Transverse colon (tissue), 4 donors: Measurements from ENCODE around the gene EIF4E3. TPM values are rescaled to one million over a fixed set of nuclear protein-coding genes. Genes with fewer than 3 reads are reported as not detected.

Experiments used
- DNase-seq: peaks from one replicate; pipeline ENCODE4 v3.0.0-alpha.2; 2019
- H3K27ac ChIP-seq, 4 donors: fragments of 200-600 bp; sonication (generic); 2 replicates each; pipeline ENCODE4 v1.5.1; 2016 to 2018; ENCODE audit warnings: inconsistent platforms in 4 of 4
- H3K27me3 ChIP-seq: fragments of 200-600 bp; sonication (generic); 2 replicates; pipeline ENCODE4 v1.5.1; 2017; ENCODE audit warnings: inconsistent platforms
- H3K36me3 ChIP-seq, 4 donors: fragments of 200-600 bp; sonication (generic); 2 replicates each; pipeline ENCODE4 v1.5.1; 2017 to 2019; ENCODE audit warnings: inconsistent platforms in 4 of 4
- H3K4me1 ChIP-seq, 4 donors: fragments of 200-600 bp; sonication (generic); 2 replicates each; pipeline ENCODE4 v1.5.1; 2017 to 2020; ENCODE audit warnings: inconsistent platforms in 4 of 4
- H3K4me3 ChIP-seq, 4 donors: fragments of 200-600 bp; sonication (generic); 1 replicate in 1 of 4; 2 replicates in 3 of 4; pipeline versions ENCODE4 v1.5.1 to v1.6.1; 2017 to 2019; ENCODE audit warnings: inconsistent platforms in 4 of 4
- H3K9me3 ChIP-seq, 2 donors: fragments of 200-600 bp; sonication (generic); 2 replicates each; pipeline ENCODE4 v1.5.1; 2017 to 2019; ENCODE audit warnings: inconsistent platforms in 2 of 2
- EP300 ChIP-seq: sonication (generic); formaldehyde crosslinking; IDR thresholded peaks from one replicate; pipeline ENCODE4 v1.6.1; 2017; ENCODE audit warnings: antibody characterized with exemption, low read depth
- POLR2A ChIP-seq: fragments of 450-650 bp; IDR thresholded peaks from one replicate; pipeline ENCODE4 v1.6.1; 2016; ENCODE audit warnings: antibody characterized with exemption, mild to moderate bottlenecking, moderate library complexity
- POLR2AphosphoS5 ChIP-seq, 3 donors: sonication (generic); formaldehyde crosslinking; IDR thresholded peaks; one replicate each; pipeline ENCODE4 v1.6.1; 2016; ENCODE audit warnings: antibody characterized with exemption in 3 of 3
- WGBS, 2 donors: methylation state at CpG; one replicate each; pipeline ENCODE4 v1.1.5; 2018; ENCODE audit warnings: low coverage in 1 of 2; 5-methylcytosine and 5-hydroxymethylcytosine counted together
- in situ Hi-C, 4 donors: fragments of 200-750 bp; cut with MboI; loops; one replicate each; pipeline versions ENCODE4 v1.15.0 to v1.15.1; 2017; ENCODE audit warnings: low sequenced_read_pairs in 3 of 4, low pct_ligation_motif_present in 1 of 4, low pct_unique_long_range_greater_than_20kb in 1 of 4
- intact Hi-C: fragments of 100-400 bp; cut with DNase I; formaldehyde crosslinking; loops from one replicate; pipeline ENCODE4 v1.15.1; 2023; ENCODE audit warnings: low total_unique reads
- total RNA-seq, 4 donors: library from RNA; depleted of rRNA; stranded (reverse); fragments of >200 nt; gene quantifications; one replicate each; pipeline ENCODE4 v1.1.0, GENCODE V29; 2016
- TF ChIP-seq, protein P1 (sequence below), 5 experiments: fragments of 200-600 bp in 3 of 5; fragments of 450-650 bp in 2 of 5; sonication (generic) in 3 of 5; IDR thresholded peaks; 1 replicate in 2 of 5; 2 replicates in 3 of 5; pipeline ENCODE4 v1.5.1; 2016 to 2017; ENCODE audit warnings: antibody characterized with exemption in 5 of 5, inconsistent platforms in 3 of 5, mild to moderate bottlenecking in 2 of 5, moderate library complexity in 1 of 5

The EIF4E3 gene
- total RNA-seq, 4 donors from 2014 or later, result 6.0 to 35.6 (median 19.4) TPM

DNA sequence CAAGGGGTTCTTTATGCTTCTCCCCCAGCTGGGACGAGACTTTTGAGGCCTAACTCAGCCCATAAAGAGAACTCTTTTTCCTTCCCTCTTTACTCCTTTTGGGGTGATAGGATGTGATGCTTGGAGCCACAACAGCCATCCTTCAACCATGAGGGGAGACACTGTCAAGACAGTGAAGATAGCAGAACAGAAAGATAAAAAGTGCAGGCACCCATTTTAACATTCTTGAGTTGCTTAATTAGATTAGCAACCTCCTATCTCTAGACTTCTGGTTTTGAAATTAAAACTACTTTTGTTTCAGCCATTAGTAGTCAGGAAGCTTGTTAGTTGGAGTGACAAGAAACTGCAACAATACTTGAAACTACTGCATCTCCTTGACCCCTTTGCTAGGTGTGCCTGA lies 34.9 kb upstream of the EIF4E3 start:
- Histone ChIP-seq H3K4me1 (no peaks in the 10 kb centered on the region), H3K9me3 (no peaks in the 10 kb centered on the region)

DNA sequence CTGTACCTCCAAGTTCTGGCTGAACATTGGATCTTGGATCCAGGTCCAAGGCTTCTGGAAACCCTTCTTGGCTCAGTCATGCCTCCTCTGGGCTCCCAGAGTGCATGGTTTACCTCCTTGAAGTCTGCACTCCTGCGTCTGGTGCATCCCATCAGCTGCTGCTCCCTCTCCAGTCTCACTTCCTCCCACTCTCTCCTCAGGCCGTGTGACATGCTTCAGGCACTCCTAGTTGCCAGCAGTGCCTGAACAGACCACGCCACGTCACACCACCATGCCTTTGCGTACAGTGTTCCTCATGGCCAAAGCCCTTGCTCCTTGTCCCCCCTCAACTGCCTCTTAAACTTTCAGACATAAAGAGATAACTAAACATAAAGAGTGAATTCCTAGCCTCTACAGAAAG lies 34.2 kb upstream of the EIF4E3 start:
- intact Hi-C loops, result no loop called here
- Histone ChIP-seq H3K9me3 (no peaks in the 10 kb centered on the region), H3K4me3 (no peak overlapping the region), H3K27ac (no peak overlapping the region), H3K36me3 (no peaks in the 10 kb centered on the region), H3K27me3 (peaks cover 59% of the 10 kb centered on the region), H3K4me1 (no peaks in the 10 kb centered on the region)
- TF ChIP-seq EP300, result no peak
- TF ChIP-seq POLR2AphosphoS5 (IDR thresholded peaks at IDR 0.05), result no peak
- TF ChIP-seq POLR2A, result no peak
- TF ChIP-seq, protein P1, sequence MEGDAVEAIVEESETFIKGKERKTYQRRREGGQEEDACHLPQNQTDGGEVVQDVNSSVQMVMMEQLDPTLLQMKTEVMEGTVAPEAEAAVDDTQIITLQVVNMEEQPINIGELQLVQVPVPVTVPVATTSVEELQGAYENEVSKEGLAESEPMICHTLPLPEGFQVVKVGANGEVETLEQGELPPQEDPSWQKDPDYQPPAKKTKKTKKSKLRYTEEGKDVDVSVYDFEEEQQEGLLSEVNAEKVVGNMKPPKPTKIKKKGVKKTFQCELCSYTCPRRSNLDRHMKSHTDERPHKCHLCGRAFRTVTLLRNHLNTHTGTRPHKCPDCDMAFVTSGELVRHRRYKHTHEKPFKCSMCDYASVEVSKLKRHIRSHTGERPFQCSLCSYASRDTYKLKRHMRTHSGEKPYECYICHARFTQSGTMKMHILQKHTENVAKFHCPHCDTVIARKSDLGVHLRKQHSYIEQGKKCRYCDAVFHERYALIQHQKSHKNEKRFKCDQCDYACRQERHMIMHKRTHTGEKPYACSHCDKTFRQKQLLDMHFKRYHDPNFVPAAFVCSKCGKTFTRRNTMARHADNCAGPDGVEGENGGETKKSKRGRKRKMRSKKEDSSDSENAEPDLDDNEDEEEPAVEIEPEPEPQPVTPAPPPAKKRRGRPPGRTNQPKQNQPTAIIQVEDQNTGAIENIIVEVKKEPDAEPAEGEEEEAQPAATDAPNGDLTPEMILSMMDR (IDR thresholded peaks at IDR 0.05), result no peak
- DNase-seq, result no peak
- 81% methylated on average over 5 of the region's 5 CpGs; no CpG with 5 or more reads in 1 of the 2 donors for WGBS, 2 donors
- in situ Hi-C loops, result no loop called here

More for the DNA sequence above, 34.9 kb upstream of the EIF4E3 start:
- TF ChIP-seq EP300, result no peak
- TF ChIP-seq, protein P1 (IDR thresholded peaks at IDR 0.05), result no peak
- no peak for TF ChIP-seq POLR2A
- TF ChIP-seq POLR2AphosphoS5 (IDR thresholded peaks at IDR 0.05), result no peak
- 88% methylated on average over 1 of the region's 1 CpG; no CpG with 5 or more reads in 1 of the 2 donors for WGBS, 2 donors
- H3K27me3 ChIP-seq, result peaks cover 52% of the 10 kb centered on the region
- no peak overlapping the region for H3K4me3 ChIP-seq
- H3K27ac ChIP-seq, result no peak overlapping the region
- no peak for DNase-seq
- intact Hi-C loops (no loop called here), in situ Hi-C loops (no loop called here)
- no peaks in the 10 kb centered on the region for H3K36me3 ChIP-seq

- peaks cover 0 to 2% (median under 1%) of the 10 kb centered on the region in 4 donors for H3K4me1 ChIP-seq
- no peak overlapping the region for H3K4me3 ChIP-seq
- no peak for DNase-seq
- in situ Hi-C loops, result no loop called here
- 81 to 83% methylated on average over 2 of the region's 2 CpGs for WGBS, 2 donors
- H3K36me3 ChIP-seq, result no peaks in the 10 kb centered on the region
- H3K27me3 ChIP-seq, result peaks cover 53% of the 10 kb centered on the region
- H3K9me3 ChIP-seq, result no peaks in the 10 kb centered on the region
- H3K27ac ChIP-seq, result no peak overlapping the region
- TF ChIP-seq, protein P1 (IDR thresholded peaks at IDR 0.05), result no peak
- no peak for TF ChIP-seq POLR2AphosphoS5 (IDR thresholded peaks at IDR 0.05)
- no peak for TF ChIP-seq POLR2A
- no peak for TF ChIP-seq EP300
- intact Hi-C loops, result no loop called here
Measured at GRCh38 chr3:71758091-71758490, 32.9 kb upstream of the EIF4E3 start.

GRCh38 chr3:71754610-71755253 lies 29.5 kb upstream of the EIF4E3 start:
- intact Hi-C loops (no loop called here), in situ Hi-C loops (no loop called here)
- peak overlapping the region in 3 of 4 donors; percentile 43 to 64 (median 44) for H3K4me3 ChIP-seq
- peaks cover 49% of the 10 kb centered on the region for H3K27me3 ChIP-seq
- no peak overlapping the region for H3K27ac ChIP-seq
- H3K4me1 ChIP-seq, result peaks cover 0 to 4% (median 2%) of the 10 kb centered on the region in 4 donors
- no peak for DNase-seq
- TF ChIP-seq EP300 (no peak), POLR2A (no peak), POLR2AphosphoS5 (IDR thresholded peaks at IDR 0.05) (no peak)
- TF ChIP-seq, protein P1 (IDR thresholded peaks at IDR 0.05), result no peak
- 61% methylated on average over 43 of the region's 65 CpGs; no CpG with 5 or more reads in 1 of the 2 donors for WGBS, 2 donors
- H3K36me3 ChIP-seq, result no peaks in the 10 kb centered on the region
- no peaks in the 10 kb centered on the region for H3K9me3 ChIP-seq
